Measurements from ENCODE around the gene RNASE8.

RNASE8 gene

DNA sequence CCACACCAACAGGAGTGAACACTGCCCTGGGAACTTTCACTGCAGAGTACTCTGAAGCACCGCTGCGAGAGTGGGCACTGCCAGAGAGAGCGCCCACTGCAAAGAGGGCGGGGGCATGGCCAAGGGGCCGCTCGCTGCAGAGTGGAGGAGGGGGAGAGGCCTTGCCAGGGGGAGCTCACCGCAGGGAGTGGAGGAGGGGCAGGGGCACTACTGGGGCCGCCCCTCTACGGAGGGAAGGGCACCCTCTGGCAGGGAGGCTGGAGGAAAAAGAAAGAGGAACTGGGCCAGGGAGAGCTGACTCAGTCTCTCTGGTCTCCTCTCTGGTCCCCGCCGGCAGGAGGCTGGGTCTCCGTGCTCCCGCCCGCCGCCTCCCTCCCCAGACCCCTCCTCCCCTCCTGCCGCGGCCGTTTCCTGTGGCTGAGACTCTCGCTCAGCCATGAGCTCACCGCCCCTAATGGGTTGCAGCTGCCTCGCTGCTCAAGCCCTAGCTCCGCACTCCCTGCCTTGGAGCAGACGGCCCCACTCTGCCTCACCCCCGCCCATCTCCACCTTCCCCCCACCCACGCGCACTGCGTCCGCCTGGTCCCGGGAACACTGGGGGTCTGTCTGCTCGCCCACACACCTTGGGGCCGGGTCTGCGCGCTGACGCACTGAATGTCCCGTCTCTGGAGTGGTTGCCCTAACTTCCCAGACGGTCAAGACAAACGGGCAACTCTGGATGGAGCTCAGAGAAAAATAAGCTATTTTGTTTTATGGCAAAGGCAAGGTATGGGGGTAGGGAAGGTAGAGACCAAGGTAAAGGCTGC lies 13.8 kb downstream of the RNASE8 start:
- H3K4me3 ChIP-seq (ENCODE audit: low read depth in 1 of 5, low read length in 5 of 5), result peak overlapping the region; percentile 78 to 88 (median 86)
- peak overlapping the region; percentile 89 to 93 (median 91) for H3K9ac ChIP-seq (ENCODE audit: low read length in 5 of 5)
- peaks cover 16 to 57% (median 45%) of the 10 kb centered on the region in 5 donors for H3K4me1 ChIP-seq (ENCODE audit: control insufficient read depth in 5 of 5, insufficient read depth in 5 of 5, low read length in 5 of 5)
- peak overlapping the region; percentile 98 for H3K27ac ChIP-seq (ENCODE audit: low read depth, low read length)
- no peaks in the 10 kb centered on the region for H3K27me3 ChIP-seq (ENCODE audit: control insufficient read depth in 5 of 5, insufficient read depth in 4 of 5, low read length in 5 of 5)
- H3K36me3 ChIP-seq (ENCODE audit: control insufficient read depth in 5 of 5, insufficient read depth in 5 of 5, low read length in 5 of 5), result peaks cover 4 to 42% (median 36%) of the 10 kb centered on the region in 5 donors
- no peaks in the 10 kb centered on the region for H3K9me3 ChIP-seq (ENCODE audit: control insufficient read depth in 5 of 5, low read length in 5 of 5)

GRCh38 chr14:21072031-21072473 lies 14.4 kb downstream of the RNASE8 start:
- Histone ChIP-seq H3K36me3 (ENCODE audit: control insufficient read depth in 5 of 5, insufficient read depth in 5 of 5, low read length in 5 of 5) (peaks cover 4 to 48% (median 41%) of the 10 kb centered on the region in 5 donors), H3K9me3 (ENCODE audit: control insufficient read depth in 5 of 5, low read length in 5 of 5) (no peaks in the 10 kb centered on the region), H3K4me1 (ENCODE audit: control insufficient read depth in 5 of 5, insufficient read depth in 5 of 5, low read length in 5 of 5) (peaks cover 16 to 57% (median 45%) of the 10 kb centered on the region in 5 donors), H3K4me3 (ENCODE audit: low read depth in 1 of 5, low read length in 5 of 5) (peak overlapping the region; percentile 48 to 88 (median 86)), H3K9ac (ENCODE audit: low read length in 5 of 5) (peak overlapping the region in 4 of 5 donors; percentile 51 to 91 (median 74)), H3K27ac (ENCODE audit: low read depth, low read length) (peak overlapping the region; percentile 98), H3K27me3 (ENCODE audit: control insufficient read depth in 5 of 5, insufficient read depth in 4 of 5, low read length in 5 of 5) (no peaks in the 10 kb centered on the region)

DNA sequence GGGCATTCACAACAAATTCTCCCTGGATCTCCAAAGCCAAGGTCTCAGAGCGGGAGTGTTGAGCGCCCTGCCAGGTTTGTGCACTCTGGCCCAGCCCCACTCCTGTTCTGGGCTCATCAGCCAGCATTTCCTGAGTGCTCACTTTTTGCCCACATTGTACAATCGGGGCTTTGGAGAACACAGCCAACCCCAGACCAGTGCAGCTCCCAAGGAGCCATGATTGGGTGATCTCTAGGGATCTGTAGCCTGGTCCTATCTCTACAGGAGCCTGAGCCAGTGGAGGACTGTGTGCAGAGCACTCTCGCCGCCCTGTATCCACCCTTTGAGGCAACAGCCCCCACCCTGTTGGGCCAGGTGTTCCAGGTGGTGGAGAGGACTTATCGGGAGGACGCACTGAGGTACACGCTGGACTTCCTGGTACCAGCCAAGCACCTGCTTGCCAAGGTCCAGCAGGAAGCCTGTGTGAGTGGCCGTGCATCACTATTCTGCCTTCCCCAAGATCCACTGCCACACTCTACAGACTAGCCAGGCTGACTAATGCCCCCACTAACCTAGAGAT lies 15.2 kb downstream of the RNASE8 start:
- Histone ChIP-seq H3K9ac (ENCODE audit: low read length in 5 of 5) (peak overlapping the region in 1 of 5 donors; percentile 84), H3K27ac (ENCODE audit: low read depth, low read length) (peak overlapping the region; percentile 98), H3K36me3 (ENCODE audit: control insufficient read depth in 5 of 5, insufficient read depth in 5 of 5, low read length in 5 of 5) (peaks cover 11 to 56% (median 48%) of the 10 kb centered on the region in 5 donors), H3K9me3 (ENCODE audit: control insufficient read depth in 5 of 5, low read length in 5 of 5) (no peaks in the 10 kb centered on the region), H3K4me1 (ENCODE audit: control insufficient read depth in 5 of 5, insufficient read depth in 5 of 5, low read length in 5 of 5) (peaks cover 16 to 57% (median 45%) of the 10 kb centered on the region in 5 donors), H3K4me3 (ENCODE audit: low read depth in 1 of 5, low read length in 5 of 5) (peak overlapping the region in 1 of 5 donors; percentile 48), H3K27me3 (ENCODE audit: control insufficient read depth in 5 of 5, insufficient read depth in 4 of 5, low read length in 5 of 5) (no peaks in the 10 kb centered on the region)

- Histone ChIP-seq H3K27me3 (ENCODE audit: control insufficient read depth in 5 of 5, insufficient read depth in 4 of 5, low read length in 5 of 5) (no peaks in the 10 kb centered on the region), H3K36me3 (ENCODE audit: control insufficient read depth in 5 of 5, insufficient read depth in 5 of 5, low read length in 5 of 5) (peaks cover 11 to 67% (median 58%) of the 10 kb centered on the region in 5 donors), H3K27ac (ENCODE audit: low read depth, low read length) (no peak overlapping the region), H3K9ac (ENCODE audit: low read length in 5 of 5) (peak overlapping the region in 1 of 5 donors; percentile 38), H3K9me3 (ENCODE audit: control insufficient read depth in 5 of 5, low read length in 5 of 5) (no peaks in the 10 kb centered on the region), H3K4me3 (ENCODE audit: low read depth in 1 of 5, low read length in 5 of 5) (no peak overlapping the region), H3K4me1 (ENCODE audit: control insufficient read depth in 5 of 5, insufficient read depth in 5 of 5, low read length in 5 of 5) (peaks cover 14 to 50% (median 38%) of the 10 kb centered on the region in 5 donors)
Observed at GRCh38 chr14:21073921-21074320, 16.3 kb downstream of the RNASE8 start.

DNA sequence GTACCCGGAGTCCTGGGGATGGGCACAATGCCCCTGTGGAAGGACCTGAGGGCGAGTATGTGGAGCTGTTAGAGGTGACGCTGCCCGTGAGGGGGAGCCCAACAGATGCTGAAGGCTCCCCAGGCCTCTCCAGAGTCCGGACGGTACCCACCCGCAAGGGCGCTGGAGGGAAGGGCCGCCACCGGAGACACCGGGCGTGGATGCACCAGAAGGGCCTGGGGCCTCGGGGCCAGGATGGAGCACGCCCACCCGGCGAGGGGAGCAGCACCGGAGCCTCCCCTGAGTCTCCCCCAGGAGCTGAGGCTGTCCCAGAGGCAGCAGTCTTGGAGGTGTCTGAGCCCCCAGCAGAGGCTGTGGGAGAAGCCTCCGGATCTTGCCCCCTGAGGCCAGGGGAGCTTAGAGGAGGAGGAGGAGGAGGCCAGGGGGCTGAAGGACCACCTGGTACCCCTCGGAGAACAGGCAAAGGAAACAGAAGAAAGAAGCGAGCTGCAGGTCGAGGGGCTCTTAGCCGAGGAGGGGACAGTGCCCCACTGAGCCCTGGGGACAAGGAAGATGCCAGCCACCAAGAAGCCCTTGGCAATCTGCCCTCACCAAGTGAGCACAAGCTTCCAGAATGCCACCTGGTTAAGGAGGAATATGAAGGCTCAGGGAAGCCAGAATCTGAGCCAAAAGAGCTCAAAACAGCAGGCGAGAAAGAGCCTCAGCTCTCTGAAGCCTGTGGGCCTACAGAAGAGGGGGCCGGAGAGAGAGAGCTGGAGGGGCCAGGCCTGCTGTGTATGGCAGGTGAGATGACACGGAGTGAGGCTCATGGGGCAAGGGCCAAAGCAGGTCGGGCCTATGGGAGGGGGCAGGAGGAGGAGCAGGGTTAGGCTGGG lies 17.0 kb downstream of the RNASE8 start:
- Histone ChIP-seq H3K36me3 (ENCODE audit: control insufficient read depth in 5 of 5, insufficient read depth in 5 of 5, low read length in 5 of 5) (peaks cover 12 to 74% (median 65%) of the 10 kb centered on the region in 5 donors), H3K27ac (ENCODE audit: low read depth, low read length) (no peak overlapping the region)

GRCh38 chr14:21075719-21076437 lies 18.3 kb downstream of the RNASE8 start:
- no peaks in the 10 kb centered on the region for H3K9me3 ChIP-seq (ENCODE audit: control insufficient read depth in 5 of 5, low read length in 5 of 5)
- H3K27ac ChIP-seq (ENCODE audit: low read depth, low read length), result peak overlapping the region; percentile 27
- H3K36me3 ChIP-seq (ENCODE audit: control insufficient read depth in 5 of 5, insufficient read depth in 5 of 5, low read length in 5 of 5), result peaks cover 15 to 86% (median 78%) of the 10 kb centered on the region in 5 donors
- H3K4me1 ChIP-seq (ENCODE audit: control insufficient read depth in 5 of 5, insufficient read depth in 5 of 5, low read length in 5 of 5), result peaks cover 14 to 37% (median 22%) of the 10 kb centered on the region in 5 donors
- H3K27me3 ChIP-seq (ENCODE audit: control insufficient read depth in 5 of 5, insufficient read depth in 4 of 5, low read length in 5 of 5), result no peaks in the 10 kb centered on the region
- H3K9ac ChIP-seq (ENCODE audit: low read length in 5 of 5), result no peak overlapping the region
- H3K4me3 ChIP-seq (ENCODE audit: low read depth in 1 of 5, low read length in 5 of 5), result no peak overlapping the region

More for the DNA sequence above, 17.0 kb downstream of the RNASE8 start:
- H3K4me1 ChIP-seq (ENCODE audit: control insufficient read depth in 5 of 5, insufficient read depth in 5 of 5, low read length in 5 of 5), result peaks cover 14 to 43% (median 30%) of the 10 kb centered on the region in 5 donors
- peak overlapping the region in 1 of 5 donors; percentile 41 for H3K9ac ChIP-seq (ENCODE audit: low read length in 5 of 5)
- H3K27me3 ChIP-seq (ENCODE audit: control insufficient read depth in 5 of 5, insufficient read depth in 4 of 5, low read length in 5 of 5), result no peaks in the 10 kb centered on the region
- no peak overlapping the region for H3K4me3 ChIP-seq (ENCODE audit: low read depth in 1 of 5, low read length in 5 of 5)
- H3K9me3 ChIP-seq (ENCODE audit: control insufficient read depth in 5 of 5, low read length in 5 of 5), result no peaks in the 10 kb centered on the region

DNA sequence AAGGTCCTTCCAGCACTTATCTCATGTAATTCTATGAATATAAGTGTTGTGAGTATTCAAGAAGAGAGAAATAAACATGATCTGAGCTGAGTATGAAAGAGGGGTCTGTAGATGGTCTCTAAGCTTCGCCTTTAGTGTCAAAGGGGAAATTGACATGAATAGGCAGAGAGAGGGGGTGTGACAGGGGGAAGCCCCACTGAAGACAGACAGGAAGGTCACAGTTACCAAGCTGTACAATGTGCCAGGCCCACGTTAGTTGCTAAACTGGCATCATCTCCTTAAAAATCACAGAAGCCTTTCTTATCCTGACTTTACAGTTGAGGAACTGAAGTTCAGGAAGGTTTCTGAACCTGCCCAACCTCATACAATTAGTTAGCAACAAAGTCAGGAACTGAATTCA lies 20.1 kb downstream of the RNASE8 start:
- Histone ChIP-seq H3K27me3 (ENCODE audit: control insufficient read depth in 5 of 5, insufficient read depth in 4 of 5, low read length in 5 of 5) (no peaks in the 10 kb centered on the region), H3K4me1 (ENCODE audit: control insufficient read depth in 5 of 5, insufficient read depth in 5 of 5, low read length in 5 of 5) (peaks cover 4 to 27% (median 6%) of the 10 kb centered on the region in 5 donors), H3K36me3 (ENCODE audit: control insufficient read depth in 5 of 5, insufficient read depth in 5 of 5, low read length in 5 of 5) (peaks cover 15 to 100% (median 95%) of the 10 kb centered on the region in 5 donors), H3K9ac (ENCODE audit: low read length in 5 of 5) (no peak overlapping the region), H3K9me3 (ENCODE audit: control insufficient read depth in 5 of 5, low read length in 5 of 5) (no peaks in the 10 kb centered on the region), H3K27ac (ENCODE audit: low read depth, low read length) (no peak overlapping the region), H3K4me3 (ENCODE audit: low read depth in 1 of 5, low read length in 5 of 5) (no peak overlapping the region)

DNA sequence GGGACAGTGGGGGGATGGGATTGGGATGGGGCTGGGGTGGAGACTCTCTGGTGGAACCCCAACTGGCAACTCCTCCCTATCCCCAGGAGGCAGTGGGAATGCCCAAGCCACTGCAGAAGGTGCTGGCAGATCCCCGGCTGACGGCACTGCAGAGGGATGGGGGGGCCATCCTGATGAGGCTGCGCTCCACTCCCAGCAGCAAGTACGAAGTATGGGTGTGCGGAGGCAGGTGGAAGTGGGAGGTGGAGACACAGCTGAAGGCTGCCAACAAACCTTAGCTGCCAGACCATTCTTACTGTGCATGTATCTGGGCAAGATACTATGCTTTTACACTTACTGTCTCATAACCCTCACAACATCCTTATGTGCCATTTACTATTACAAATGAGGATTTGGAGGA lies 20.7 kb downstream of the RNASE8 start:
- Histone ChIP-seq H3K9ac (ENCODE audit: low read length in 5 of 5) (no peak overlapping the region), H3K27ac (ENCODE audit: low read depth, low read length) (no peak overlapping the region), H3K9me3 (ENCODE audit: control insufficient read depth in 5 of 5, low read length in 5 of 5) (no peaks in the 10 kb centered on the region), H3K4me3 (ENCODE audit: low read depth in 1 of 5, low read length in 5 of 5) (no peak overlapping the region), H3K27me3 (ENCODE audit: control insufficient read depth in 5 of 5, insufficient read depth in 4 of 5, low read length in 5 of 5) (no peaks in the 10 kb centered on the region), H3K4me1 (ENCODE audit: control insufficient read depth in 5 of 5, insufficient read depth in 5 of 5, low read length in 5 of 5) (peaks cover 0 to 25% (median 0%) of the 10 kb centered on the region in 5 donors), H3K36me3 (ENCODE audit: control insufficient read depth in 5 of 5, insufficient read depth in 5 of 5, low read length in 5 of 5) (peaks cover 15 to 99% (median 94%) of the 10 kb centered on the region in 5 donors)

- H3K27me3 ChIP-seq (ENCODE audit: control insufficient read depth in 5 of 5, insufficient read depth in 4 of 5, low read length in 5 of 5), result no peaks in the 10 kb centered on the region
- H3K9me3 ChIP-seq (ENCODE audit: control insufficient read depth in 5 of 5, low read length in 5 of 5), result no peaks in the 10 kb centered on the region
- no peak overlapping the region for H3K4me3 ChIP-seq (ENCODE audit: low read depth in 1 of 5, low read length in 5 of 5)
- H3K36me3 ChIP-seq (ENCODE audit: control insufficient read depth in 5 of 5, insufficient read depth in 5 of 5, low read length in 5 of 5), result peaks cover 15 to 98% (median 94%) of the 10 kb centered on the region in 5 donors
- no peak overlapping the region for H3K9ac ChIP-seq (ENCODE audit: low read length in 5 of 5)
- H3K27ac ChIP-seq (ENCODE audit: low read depth, low read length), result no peak overlapping the region
- H3K4me1 ChIP-seq (ENCODE audit: control insufficient read depth in 5 of 5, insufficient read depth in 5 of 5, low read length in 5 of 5), result peaks cover 0 to 22% (median under 1%) of the 10 kb centered on the region in 5 donors
Observed at GRCh38 chr14:21078726-21079125, 21.1 kb downstream of the RNASE8 start.
